Keratinocyte (primary cell): ENCODE measurements around the gene PCMTD2.
"Not testable (repeated sequence)": the region's sequence is repeated elsewhere in the genome, so short reads cannot be mapped to it uniquely, and the experiment has no call there.

Experiments used
- CTCF ChIP-seq, 3 experiments: IDR thresholded peaks in 1 of 3; conservative IDR thresholded peaks in 1 of 3; optimal IDR thresholded peaks in 1 of 3; 2 replicates in 2 of 3; 3 replicates in 1 of 3; pipeline versions ENCODE3 to v1.5.1; 2011; ENCODE audit warnings: low read length in 3 of 3, mild to moderate bottlenecking in 3 of 3, moderate library complexity in 2 of 3, control low read depth in 1 of 3, inconsistent platforms in 1 of 3; ENCODE audit not compliant: insufficient read depth in 2 of 3; ENCODE audit errors: extremely low read depth in 1 of 3
- EZH2 ChIP-seq: IDR thresholded peaks from one replicate; pipeline ENCODE4 v1.6.1; 2012; ENCODE audit warnings: inconsistent platforms, mild to moderate bottlenecking, low read length, moderate library complexity

- not testable (repeated sequence) for TF ChIP-seq CTCF (optimal IDR thresholded peaks at IDR 0.05 in 1 of 3, IDR thresholded peaks at IDR 0.05 in 1 of 3, conservative IDR thresholded peaks at IDR 0.05 in 1 of 3; ENCODE audit: extremely low read depth in 1 of 3, insufficient read depth in 2 of 3, low read length in 3 of 3); EZH2
These were observed 62.5 kb downstream of the PCMTD2 start for GRCh38 chr20:64318056-64318455.
